NCI-H1417 (cell line): Measurements from ENCODE around the gene POC1B.
"Not testable (repeated sequence)": the region's sequence is repeated elsewhere in the genome, so short reads cannot be mapped to it uniquely, and the experiment has no call there.

ENCODE experiments used
- DNase-seq, 3 experiments: peaks; one replicate each; lab custom pipeline; 2025; lab: John Stamatoyannopoulos, UW

POC1B gene

GRCh38 chr12:89464974-89465592 is 60.8 kb downstream of the POC1B start:
- no peak for DNase-seq

DNA sequence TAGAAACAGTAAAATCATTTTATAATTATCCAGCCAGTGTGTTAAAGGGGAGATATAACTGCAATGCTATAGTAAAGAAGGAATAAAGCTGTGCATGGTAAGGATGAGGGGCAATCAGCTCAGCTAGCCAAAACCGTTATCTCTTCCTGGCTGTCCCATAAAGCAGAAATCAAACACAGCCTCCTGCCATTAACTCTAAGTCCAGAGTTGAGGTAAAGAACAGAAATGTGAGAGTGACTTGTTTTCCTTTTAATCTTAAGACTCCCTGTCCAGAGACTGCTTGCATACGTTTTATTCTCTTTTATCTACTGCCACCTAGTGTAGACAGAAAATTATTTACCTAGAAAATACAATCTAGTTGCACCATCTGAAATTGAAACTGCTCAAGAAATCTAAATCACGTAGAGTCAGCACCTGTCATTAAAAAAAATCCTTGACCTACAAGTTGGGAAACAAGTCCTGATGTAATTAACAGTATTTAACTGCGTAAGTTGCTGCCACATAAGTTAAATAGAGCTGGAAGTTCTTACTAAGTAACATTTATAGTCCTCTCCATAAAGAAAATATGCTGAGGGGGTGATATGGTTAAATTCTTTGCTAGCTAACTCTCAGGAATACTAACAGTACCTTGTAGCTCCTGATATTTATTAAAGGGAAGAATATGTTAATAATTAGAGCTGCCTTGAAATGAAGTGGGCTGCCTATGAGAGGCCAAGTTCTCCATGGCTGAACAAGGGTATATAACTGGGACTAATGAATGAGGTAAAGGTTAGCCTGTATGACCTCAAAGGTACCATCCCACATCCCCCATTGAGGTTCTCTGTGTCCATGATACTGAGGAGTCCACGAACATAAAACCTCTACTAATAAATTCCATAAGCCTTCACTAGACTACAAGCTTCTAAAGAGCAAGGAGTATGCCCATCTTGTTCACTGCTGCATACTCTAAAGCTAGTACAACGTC is 63.9 kb downstream of the POC1B start:
- peak; percentile 14 to 78 (median 60) for DNase-seq

DNA sequence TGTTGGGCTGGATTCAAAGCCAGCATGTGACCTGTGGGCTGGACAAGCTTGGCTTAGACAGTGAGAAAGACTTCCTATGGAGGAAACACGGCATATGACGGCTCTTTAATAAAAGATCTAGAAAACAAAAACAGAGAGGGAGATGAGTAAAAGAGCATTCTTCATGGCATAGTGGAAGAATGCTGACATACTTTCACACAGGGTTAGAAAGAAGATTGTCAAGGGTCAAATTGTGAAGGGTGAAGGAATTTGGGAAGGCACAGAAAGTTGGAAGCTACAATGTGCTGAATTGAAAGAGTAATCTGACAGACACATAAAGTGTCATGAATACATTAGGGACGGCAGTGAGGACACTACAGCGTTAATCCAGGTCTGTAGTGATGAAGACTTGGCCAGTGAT is 64.7 kb downstream of the POC1B start:
- DNase-seq: no peak

DNA sequence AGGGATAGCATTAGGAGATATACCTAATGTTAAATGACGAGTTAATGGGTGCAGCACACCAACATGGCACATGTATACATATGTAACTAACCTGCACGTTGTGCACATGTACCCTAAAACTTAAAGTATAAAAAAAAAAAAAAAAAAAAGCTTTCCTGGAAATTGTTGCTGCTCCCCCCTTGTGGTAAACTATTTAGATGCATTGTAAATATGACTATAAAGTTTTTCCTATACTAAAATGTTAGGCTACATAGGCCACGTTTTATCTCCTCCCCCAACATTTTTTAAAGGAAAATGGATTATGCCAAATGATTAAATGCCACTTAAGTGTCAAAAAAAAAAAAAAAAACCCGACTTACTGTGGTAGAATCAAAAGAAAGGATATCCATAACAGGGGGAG is 66.6 kb downstream of the POC1B start:
- DNase-seq: not testable (repeated sequence)

DNA sequence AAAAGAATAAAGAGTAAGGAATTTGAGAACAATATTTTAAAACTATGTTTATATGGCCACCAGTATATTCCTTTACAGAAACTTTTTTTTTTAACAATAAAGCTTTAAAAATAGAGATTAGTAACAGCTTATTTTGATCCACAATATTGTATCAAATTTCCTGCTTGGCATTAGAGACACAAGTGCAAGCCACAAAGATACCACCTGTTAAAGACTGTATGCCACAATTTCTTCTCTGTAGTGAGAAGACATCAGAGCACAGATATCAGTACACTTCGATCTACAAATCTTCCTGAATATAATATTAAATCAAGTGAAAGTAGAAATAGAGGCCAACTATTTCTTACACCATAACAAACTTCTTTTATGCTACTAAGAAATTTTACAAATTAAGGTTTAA is 69.3 kb downstream of the POC1B start:
- DNase-seq: no peak

GRCh38 chr12:89454080-89454848 is 71.6 kb downstream of the POC1B start:
- no peak for DNase-seq

DNA sequence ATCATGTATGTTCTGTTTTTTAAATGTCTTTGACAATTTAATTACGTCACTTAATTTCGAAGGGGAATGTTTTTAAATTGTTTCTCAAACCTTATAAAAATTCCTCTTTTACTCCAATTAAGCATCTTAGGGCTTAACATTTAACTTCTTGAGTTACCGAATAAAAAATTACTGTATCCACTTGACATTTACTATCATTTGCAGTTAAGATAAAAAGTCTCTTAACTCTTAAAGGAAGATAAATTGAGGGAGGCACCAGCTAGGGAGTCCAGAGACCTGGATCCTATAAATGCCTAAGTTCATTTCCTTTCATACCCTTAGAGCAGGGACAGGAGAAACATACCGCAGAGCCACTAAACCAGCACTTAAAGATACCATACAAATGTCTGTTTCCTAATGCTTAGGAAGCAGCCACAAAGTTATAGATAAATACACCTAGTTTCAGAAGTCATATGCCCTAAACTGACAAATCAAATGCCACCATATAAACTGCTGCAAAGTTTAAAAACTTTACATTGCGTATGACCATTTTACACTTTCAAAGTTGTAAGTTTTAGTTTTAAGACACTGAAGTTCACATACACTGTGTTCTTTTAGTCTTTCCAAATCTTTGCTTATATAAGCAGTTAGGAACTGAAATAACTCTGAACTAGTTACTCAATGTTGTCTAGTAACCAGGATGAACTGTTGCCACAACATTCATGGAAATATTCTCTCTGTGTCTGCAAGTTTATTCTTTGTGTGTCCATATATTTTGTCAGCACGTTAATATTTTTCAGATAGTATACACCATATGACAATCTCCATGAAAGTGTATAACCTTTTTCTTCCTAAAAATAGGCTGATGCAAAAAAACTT is 72.5 kb downstream of the POC1B start:
- no peak for DNase-seq

- no peak for DNase-seq
These were observed 74.0 kb downstream of the POC1B start for GRCh38 chr12:89451841-89452251.

DNA sequence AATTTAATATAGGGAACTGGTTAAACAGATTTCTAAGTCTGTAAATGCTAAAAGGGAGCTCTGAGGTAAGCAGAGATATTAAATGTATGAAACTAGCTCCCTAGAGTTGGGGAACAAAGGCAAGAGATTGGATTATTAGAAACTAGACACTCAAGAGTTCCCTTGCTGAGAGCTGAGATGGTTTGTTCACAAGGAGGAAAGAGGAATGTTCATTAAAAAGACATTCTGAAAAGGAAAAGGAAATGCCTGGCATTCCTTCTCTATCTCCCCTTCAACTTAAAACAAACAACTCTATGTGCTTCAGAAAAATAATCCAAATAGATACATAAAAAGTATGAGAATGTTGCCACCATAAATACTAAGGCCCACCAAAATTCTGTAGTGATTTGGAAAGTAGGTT is 74.9 kb downstream of the POC1B start:
- DNase-seq: no peak

- no peak for DNase-seq
These were observed 76.9 kb downstream of the POC1B start for GRCh38 chr12:89448951-89449371.

- no peak for DNase-seq
These were observed 77.3 kb downstream of the POC1B start for GRCh38 chr12:89448526-89448925.

GRCh38 chr12:89439941-89440340 is 85.9 kb downstream of the POC1B start:
- no peak for DNase-seq

GRCh38 chr12:89437231-89437630 is 88.6 kb downstream of the POC1B start:
- DNase-seq: no peak

DNA sequence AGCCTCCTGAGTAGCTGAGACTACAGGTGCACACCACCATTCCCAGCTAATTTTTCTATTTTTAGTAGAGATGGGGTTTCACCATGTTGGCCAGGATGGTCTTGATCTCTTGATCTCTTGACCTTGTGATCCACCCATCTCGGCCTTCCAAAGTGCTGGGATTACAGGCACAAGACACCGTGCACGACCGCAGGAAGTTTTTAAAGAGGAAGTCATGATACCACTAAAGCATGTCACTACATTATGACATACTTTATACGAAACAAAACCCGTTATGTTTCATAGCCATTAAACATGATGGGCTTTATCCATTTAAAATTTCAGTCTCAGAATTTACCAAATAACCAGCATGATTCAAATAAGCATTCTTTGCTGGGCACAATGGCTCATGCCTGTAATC is 89.8 kb downstream of the POC1B start:
- DNase-seq: no peak

DNA sequence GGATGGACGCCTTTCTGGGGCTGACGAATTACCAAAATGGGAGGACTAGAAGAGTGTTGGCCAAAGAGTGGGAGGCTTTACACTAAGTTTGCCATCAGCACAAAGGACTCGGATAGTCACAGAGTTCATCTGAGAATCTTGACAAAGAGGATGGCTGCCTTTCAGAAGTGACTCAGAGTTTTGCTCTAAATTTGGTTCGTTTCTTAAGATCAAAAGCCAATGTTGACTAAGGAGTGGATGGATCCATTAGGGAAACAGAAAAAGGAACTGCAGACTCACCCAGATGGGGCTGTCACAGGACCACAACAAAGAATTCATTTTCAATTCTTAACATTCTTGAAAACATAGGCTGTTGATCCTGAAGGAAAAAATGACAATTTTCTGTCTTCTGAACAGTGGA is 92.2 kb downstream of the POC1B start:
- DNase-seq: no peak

DNA sequence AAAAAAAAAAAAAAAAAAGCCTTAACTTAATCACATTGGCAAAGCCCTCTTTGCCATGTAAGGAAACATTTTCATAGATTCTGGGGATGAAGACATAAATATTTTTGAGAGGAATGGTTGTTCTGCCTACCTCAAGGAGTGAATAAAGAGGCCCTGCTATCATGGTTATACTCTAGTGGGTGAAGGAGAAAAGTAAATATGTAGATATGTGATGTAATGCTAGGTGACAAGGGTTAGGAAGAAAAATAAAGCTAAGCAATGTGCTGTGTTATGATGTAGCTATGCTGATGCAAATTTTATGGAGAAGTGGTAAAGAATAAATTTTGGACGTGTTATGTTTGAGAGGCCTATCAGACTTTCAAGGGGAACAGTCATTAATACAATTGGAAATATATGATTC is 93.5 kb downstream of the POC1B start:
- no peak for DNase-seq

DNA sequence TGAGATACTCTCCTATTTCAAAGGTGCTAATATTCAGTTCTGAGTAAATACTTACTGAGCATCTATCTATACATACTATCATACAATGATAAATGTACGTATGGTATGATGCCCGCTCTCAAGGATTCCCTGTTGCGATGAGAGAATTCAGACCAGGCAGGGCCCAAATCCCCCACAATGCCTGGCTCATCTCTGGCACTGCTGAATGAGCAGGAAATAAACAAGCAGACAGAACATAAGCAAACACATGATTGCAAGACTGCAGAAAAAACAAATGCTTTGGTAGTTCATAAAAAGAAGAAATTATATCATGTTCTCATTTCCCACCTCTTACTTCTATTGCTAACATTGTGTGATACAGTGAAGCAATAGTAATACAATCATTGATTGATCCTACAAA is 96.3 kb downstream of the POC1B start:
- no peak for DNase-seq

- no peak for DNase-seq
These were observed 98.2 kb downstream of the POC1B start for GRCh38 chr12:89427508-89428156.

DNA sequence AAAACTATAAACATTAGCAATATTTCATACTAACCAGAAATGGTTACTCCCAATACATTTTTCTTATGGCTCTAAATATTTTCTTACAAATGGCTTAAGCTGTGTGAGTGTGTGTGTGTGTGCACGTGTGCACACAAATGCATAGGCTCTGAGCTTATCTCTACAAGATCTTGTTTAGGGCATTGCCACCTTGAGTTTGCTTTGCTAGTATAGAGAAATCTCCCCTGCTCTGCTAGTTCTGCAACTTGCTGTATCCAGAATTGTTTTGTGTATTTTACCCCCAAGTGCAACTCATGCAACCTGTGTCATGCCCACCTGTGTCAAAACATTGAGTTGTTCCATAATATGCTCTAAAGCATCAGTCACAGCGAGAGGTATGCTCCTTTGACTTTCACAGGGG is 101.0 kb downstream of the POC1B start:
- no peak for DNase-seq

GRCh38 chr12:89424389-89424788 is 101.5 kb downstream of the POC1B start:
- no peak for DNase-seq
